ENCODE measurements around the gene FKBP1A.

DNA sequence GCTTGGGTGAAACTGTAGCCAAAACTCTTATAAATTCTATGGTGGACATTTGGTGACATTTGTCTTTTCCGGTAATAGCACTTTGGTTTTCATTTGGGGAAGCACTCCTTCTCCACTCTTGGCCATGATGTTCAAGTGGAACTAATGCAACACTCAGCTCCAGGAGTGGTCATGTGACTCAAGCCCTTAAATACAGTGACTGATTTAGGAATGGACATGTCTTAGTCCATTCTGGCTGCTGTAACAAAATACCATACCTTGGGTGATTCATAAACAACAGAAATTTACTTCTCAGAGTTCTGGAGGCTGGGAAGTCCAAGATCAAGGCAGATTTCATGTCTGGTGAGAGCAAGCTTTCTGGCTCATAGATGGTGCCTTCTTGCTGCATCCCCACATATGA, 10.8 kb upstream of the FKBP1A start:
- TF ChIP-seq, protein P1, sequence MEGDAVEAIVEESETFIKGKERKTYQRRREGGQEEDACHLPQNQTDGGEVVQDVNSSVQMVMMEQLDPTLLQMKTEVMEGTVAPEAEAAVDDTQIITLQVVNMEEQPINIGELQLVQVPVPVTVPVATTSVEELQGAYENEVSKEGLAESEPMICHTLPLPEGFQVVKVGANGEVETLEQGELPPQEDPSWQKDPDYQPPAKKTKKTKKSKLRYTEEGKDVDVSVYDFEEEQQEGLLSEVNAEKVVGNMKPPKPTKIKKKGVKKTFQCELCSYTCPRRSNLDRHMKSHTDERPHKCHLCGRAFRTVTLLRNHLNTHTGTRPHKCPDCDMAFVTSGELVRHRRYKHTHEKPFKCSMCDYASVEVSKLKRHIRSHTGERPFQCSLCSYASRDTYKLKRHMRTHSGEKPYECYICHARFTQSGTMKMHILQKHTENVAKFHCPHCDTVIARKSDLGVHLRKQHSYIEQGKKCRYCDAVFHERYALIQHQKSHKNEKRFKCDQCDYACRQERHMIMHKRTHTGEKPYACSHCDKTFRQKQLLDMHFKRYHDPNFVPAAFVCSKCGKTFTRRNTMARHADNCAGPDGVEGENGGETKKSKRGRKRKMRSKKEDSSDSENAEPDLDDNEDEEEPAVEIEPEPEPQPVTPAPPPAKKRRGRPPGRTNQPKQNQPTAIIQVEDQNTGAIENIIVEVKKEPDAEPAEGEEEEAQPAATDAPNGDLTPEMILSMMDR (conservative IDR thresholded peaks at IDR 0.05; ENCODE audit: low read depth, low read length), result no peak
- no peak for TF ChIP-seq POLR2A (IDR thresholded peaks at IDR 0.05; ENCODE audit: low read depth, low read length)
- TF ChIP-seq BHLHE40 (IDR thresholded peaks at IDR 0.05; ENCODE audit: low read depth, low read length), result no peak
- no peak for TF ChIP-seq CEBPB (IDR thresholded peaks at IDR 0.05; ENCODE audit: low read depth, low read length)
- no peak for TF ChIP-seq RCOR1 (IDR thresholded peaks at IDR 0.05; ENCODE audit: insufficient replicate concordance, low read length)
- TF ChIP-seq RAD21 (IDR thresholded peaks at IDR 0.05; ENCODE audit: low read length), result no peak
- TF ChIP-seq RFX5 (IDR thresholded peaks at IDR 0.05; ENCODE audit: low read depth, low read length), result no peak
- no peak for TF ChIP-seq MAFK (IDR thresholded peaks at IDR 0.05; ENCODE audit: low read depth, low read length)
- TF ChIP-seq MXI1 (IDR thresholded peaks at IDR 0.05; ENCODE audit: borderline replicate concordance, low read depth, low read length), result no peak
